Hepatocyte (in vitro differentiated cells): ENCODE data around the gene MYL3.

Experiments used
- EZH2 ChIP-seq: fragments of 200-600 bp; sonication (generic); IDR thresholded peaks from 2 replicates; pipeline ENCODE4 v1.6.1; 2016; ENCODE audit warnings: antibody characterized with exemption, mild to moderate bottlenecking, borderline replicate concordance
- EZH2phosphoT487 ChIP-seq: fragments of 200-600 bp; sonication (generic); IDR thresholded peaks from one replicate; pipeline ENCODE4 v1.6.1; 2018; ENCODE audit warnings: antibody characterized with exemption, mild to moderate bottlenecking, low read depth, moderate library complexity; ENCODE audit not compliant: unreplicated experiment, severe bottlenecking
- TF ChIP-seq, protein P1 (sequence below): fragments of 200-600 bp; sonication (generic); IDR thresholded peaks from 2 replicates; pipeline ENCODE4 v1.5.1; 2016; ENCODE audit warnings: antibody characterized with exemption, mild to moderate bottlenecking; ENCODE audit not compliant: poor library complexity

DNA sequence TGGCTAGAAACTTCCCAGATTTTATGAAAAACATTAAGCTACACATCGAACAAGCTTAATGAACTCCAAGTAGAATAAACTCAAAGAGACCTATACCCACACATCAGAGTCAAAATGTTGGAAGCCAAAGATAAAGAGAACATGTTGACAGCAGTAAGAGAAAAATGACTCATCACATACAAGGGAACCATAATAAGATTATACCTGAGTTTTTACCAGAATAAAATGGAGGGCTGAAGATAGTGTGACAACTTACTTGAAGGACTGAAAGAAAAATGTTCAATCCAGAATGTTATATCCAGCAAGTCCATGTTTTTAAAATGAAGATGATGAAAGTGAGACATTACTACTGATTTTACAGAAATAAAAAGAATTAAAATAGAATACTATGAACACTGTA is 22.8 kb downstream of the MYL3 start:
- TF ChIP-seq, protein P1, sequence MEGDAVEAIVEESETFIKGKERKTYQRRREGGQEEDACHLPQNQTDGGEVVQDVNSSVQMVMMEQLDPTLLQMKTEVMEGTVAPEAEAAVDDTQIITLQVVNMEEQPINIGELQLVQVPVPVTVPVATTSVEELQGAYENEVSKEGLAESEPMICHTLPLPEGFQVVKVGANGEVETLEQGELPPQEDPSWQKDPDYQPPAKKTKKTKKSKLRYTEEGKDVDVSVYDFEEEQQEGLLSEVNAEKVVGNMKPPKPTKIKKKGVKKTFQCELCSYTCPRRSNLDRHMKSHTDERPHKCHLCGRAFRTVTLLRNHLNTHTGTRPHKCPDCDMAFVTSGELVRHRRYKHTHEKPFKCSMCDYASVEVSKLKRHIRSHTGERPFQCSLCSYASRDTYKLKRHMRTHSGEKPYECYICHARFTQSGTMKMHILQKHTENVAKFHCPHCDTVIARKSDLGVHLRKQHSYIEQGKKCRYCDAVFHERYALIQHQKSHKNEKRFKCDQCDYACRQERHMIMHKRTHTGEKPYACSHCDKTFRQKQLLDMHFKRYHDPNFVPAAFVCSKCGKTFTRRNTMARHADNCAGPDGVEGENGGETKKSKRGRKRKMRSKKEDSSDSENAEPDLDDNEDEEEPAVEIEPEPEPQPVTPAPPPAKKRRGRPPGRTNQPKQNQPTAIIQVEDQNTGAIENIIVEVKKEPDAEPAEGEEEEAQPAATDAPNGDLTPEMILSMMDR = no peak
- no peak for TF ChIP-seq EZH2
- TF ChIP-seq EZH2phosphoT487 = no peak
